ENCODE data around the gene TPST2. TPM values are rescaled to one million over a fixed set of nuclear protein-coding genes. Genes with fewer than 3 reads are reported as not detected.

The TPST2 gene
- total and polyA plus RNA-seq, 10 of the 15 experiments (the other 5 are each of a cell fraction or from before 2014, with no cell fraction given) = 6.3 to 33.7 (median 28.4) TPM

GRCh38 chr22:26515931-26516330 is 74.0 kb downstream of the TPST2 start:
- DNase-seq (ENCODE audit: low read depth, low spot score) (no peak), ATAC-seq (no peak), FAIRE-seq (no peak)
- no peaks in the 10 kb centered on the region for H3K36me3 ChIP-seq (ENCODE audit: control insufficient read depth in 2 of 2, insufficient read depth in 2 of 2, low read length in 1 of 2)
- no peak overlapping the region for H3K4me2 ChIP-seq (ENCODE audit: control insufficient read depth, insufficient read depth)
- H2AFZ ChIP-seq (ENCODE audit: control insufficient read depth, low read depth, low read length) = no peak overlapping the region
- RAD21 ChIA-PET (ENCODE audit: unreplicated experiment) = no interaction called here
- no peaks in the 10 kb centered on the region for H4K20me1 ChIP-seq (ENCODE audit: control insufficient read depth, insufficient read depth)
- no peak overlapping the region for H3K9ac ChIP-seq (ENCODE audit: control insufficient read depth, insufficient read depth, low read length)
- in situ Hi-C loops (cut with MboI) (no loop called here), intact Hi-C loops (cut with micrococcal nuclease; ENCODE audit: unreplicated experiment) (no loop called here)
- no peaks in the 10 kb centered on the region for H3K9me3 ChIP-seq (replicated peaks; ENCODE audit: control insufficient read depth, insufficient read depth, low read length)
- SMC1A ChIA-PET (ENCODE audit: uncharacterized antibody, unreplicated experiment) = interaction anchor here (0.7 to 1.3 kb wide), 3 partner anchors 10 to 27 kb away, joined by 3 to 5 read pairs (median 3); no protein-coding TSS in a partner anchor
- no peak overlapping the region for H3K27ac ChIP-seq (ENCODE audit: control insufficient read depth, insufficient read depth)
- CTCF ChIA-PET = interaction anchor here (0.8 to 1.5 kb wide), 3 partner anchors 12 to 117 kb away, joined by 3 to 7 read pairs (median 4); no protein-coding TSS in a partner anchor
- 67% methylated on average over 3 of the region's 3 CpGs for WGBS (ENCODE audit: insufficient coverage, insufficient replicate concordance, low lambda C conversion rate, missing lambda C conversion rate)
- BruUV-seq (replicated peaks) = no TSS peak
- no peak overlapping the region for H3K4me3 ChIP-seq
- POLR2A ChIA-PET = interaction anchor here (0.9 kb wide), 1 partner anchor 21 kb away, joined by 6 read pairs; no protein-coding TSS in a partner anchor
- H3K79me2 ChIP-seq (ENCODE audit: control insufficient read depth, insufficient read depth, low read length) = peaks cover 26% of the 10 kb centered on the region
- TF ChIP-seq, protein P1, sequence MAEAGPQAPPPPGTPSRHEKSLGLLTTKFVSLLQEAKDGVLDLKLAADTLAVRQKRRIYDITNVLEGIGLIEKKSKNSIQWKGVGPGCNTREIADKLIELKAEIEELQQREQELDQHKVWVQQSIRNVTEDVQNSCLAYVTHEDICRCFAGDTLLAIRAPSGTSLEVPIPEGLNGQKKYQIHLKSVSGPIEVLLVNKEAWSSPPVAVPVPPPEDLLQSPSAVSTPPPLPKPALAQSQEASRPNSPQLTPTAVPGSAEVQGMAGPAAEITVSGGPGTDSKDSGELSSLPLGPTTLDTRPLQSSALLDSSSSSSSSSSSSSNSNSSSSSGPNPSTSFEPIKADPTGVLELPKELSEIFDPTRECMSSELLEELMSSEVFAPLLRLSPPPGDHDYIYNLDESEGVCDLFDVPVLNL (IDR thresholded peaks at IDR 0.05; ENCODE audit: low read depth, low read length) = no peak
- TF ChIP-seq TCF7 (IDR thresholded peaks at IDR 0.05; ENCODE audit: borderline replicate concordance) (no peak), NKRF (conservative IDR thresholded peaks at IDR 0.05) (no peak), SRF (IDR thresholded peaks at IDR 0.05; ENCODE audit: low read depth in 2 of 2, low read length in 2 of 2) (no peak), ZBTB33 (IDR thresholded peaks at IDR 0.05) (no peak), CREM (IDR thresholded peaks at IDR 0.05; ENCODE audit: low read depth) (no peak), PAX8 (IDR thresholded peaks at IDR 0.05) (no peak), ZBED1 (IDR thresholded peaks at IDR 0.05; ENCODE audit: borderline replicate concordance) (no peak), RAD51 (IDR thresholded peaks at IDR 0.05) (no peak), ZNF622 (IDR thresholded peaks at IDR 0.05) (no peak), EZH2 (IDR thresholded peaks at IDR 0.05; ENCODE audit: borderline replicate concordance, control insufficient read depth, low read depth, low read length) (no peak), NFYA (IDR thresholded peaks at IDR 0.05; ENCODE audit: borderline replicate concordance, low read depth, low read length) (no peak), SUPT20H (IDR thresholded peaks at IDR 0.05; ENCODE audit: borderline replicate concordance, control insufficient read depth, low read depth, low read length) (no peak), SMARCA5 (IDR thresholded peaks at IDR 0.05) (no peak)
- TF ChIP-seq, protein P2, sequence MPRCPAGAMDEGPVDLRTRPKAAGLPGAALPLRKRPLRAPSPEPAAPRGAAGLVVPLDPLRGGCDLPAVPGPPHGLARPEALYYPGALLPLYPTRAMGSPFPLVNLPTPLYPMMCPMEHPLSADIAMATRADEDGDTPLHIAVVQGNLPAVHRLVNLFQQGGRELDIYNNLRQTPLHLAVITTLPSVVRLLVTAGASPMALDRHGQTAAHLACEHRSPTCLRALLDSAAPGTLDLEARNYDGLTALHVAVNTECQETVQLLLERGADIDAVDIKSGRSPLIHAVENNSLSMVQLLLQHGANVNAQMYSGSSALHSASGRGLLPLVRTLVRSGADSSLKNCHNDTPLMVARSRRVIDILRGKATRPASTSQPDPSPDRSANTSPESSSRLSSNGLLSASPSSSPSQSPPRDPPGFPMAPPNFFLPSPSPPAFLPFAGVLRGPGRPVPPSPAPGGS (IDR thresholded peaks at IDR 0.05; ENCODE audit: borderline replicate concordance, insufficient read depth, low read depth, low read length, poor library complexity, severe bottlenecking) = no peak
- no peaks in the 10 kb centered on the region for H3K27me3 ChIP-seq (replicated peaks in 1 of 2; ENCODE audit: control insufficient read depth in 2 of 2, insufficient read depth in 2 of 2, low read length in 1 of 2)
- H3K4me1 ChIP-seq (ENCODE audit: control insufficient read depth, insufficient read depth, low read length) = no peaks in the 10 kb centered on the region
